IPS-11a (cell line): ENCODE results near the gene NPLOC4.
A peak's percentile ranks its signal among the peaks of the same experiment; 100 is the strongest.
"Not testable (repeated sequence)": the region's sequence is repeated elsewhere in the genome, so short reads cannot be mapped to it uniquely, and the experiment has no call there.

Source experiments
- H3K4me3 ChIP-seq: one replicate; pipeline ENCODE4 v1.5.1; 2013; ENCODE audit warnings: low read depth, low read length, control low read depth

NPLOC4 gene

DNA sequence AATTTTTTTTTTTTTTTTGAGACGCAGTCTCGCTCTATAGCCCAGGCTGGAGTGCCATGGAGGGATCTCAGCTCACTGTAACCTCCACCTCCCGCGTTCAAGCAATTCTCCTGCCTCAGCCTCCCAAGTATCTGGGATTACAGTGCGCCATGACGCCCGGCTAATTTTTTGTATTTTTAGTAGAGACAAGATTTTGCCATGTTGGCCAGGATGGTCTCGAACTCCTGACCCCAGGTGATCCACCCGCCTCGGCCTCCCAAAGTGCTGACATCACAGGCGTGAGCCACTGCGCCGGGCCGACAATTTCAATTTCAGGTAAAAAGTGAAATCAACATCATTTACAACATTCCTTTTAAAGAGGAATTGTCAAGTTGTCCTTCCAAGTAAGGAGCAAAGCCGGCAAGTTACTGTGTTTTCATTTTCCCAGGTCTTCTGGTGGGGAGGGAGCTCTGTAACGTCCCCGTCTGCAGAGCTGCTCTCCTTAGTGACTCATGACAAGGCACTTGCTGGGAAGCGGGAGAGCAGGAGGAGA is 873 bp downstream of the NPLOC4 start:
- H3K4me3 ChIP-seq = peak overlapping the region; percentile 94

DNA sequence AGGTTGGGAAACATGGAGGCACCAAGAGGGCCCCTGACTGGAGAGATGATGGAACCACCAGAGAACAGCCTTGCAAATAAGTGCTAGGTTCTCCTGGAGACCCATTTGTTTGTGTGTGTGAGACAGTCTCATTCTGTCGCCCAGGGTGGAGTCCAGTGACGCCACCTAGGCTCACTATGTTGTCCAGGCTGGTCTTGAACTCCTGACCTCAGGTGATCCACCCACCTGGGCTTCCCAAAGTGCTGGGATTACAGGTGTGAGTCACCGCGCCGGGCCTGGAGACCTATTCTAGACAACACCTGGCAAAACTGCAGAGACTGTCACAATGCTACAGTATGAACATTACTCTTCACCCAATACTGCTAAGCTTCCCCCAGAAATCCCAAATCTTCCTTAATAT is 1.5 kb downstream of the NPLOC4 start:
- no peak overlapping the region for H3K4me3 ChIP-seq

DNA sequence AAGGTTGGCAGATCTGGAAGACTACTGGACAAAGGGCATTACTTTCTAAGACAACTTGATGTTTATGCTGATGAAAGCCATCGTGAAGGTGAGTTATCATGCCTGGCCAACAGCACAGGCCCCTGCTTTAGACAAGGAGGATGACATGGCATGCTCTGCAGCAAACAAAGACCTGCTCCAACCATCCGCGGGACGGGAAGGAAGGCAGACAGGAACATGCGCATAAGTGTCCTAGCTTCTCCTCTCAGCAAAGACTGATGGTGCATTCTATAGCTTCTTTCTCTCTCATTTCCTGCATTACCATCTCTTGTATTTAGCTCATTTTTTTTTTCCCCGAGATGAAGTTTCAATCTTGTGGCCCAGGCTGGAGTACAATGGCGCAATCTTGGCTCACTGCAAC is 5.4 kb downstream of the NPLOC4 start:
- H3K4me3 ChIP-seq = no peak overlapping the region

DNA sequence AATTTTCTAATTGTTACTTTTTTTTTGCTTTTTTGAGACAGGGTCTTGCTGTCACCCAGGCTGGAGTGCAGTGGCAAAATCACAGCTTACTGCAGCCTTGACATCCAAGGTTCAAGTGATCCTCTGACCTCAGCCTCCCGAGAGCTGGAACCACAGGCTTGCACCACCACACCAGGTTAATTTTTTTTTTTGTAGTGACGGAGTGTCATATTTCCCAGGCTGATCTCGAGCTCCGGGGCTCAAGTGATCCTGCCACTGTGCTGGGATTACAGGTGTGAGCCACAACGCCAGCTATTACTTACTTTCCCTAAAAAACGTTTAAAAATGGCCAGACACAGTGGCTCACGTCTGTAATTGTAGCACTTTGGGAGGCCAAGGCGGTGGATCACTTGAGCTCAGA is 6.6 kb downstream of the NPLOC4 start:
- no peak overlapping the region for H3K4me3 ChIP-seq

DNA sequence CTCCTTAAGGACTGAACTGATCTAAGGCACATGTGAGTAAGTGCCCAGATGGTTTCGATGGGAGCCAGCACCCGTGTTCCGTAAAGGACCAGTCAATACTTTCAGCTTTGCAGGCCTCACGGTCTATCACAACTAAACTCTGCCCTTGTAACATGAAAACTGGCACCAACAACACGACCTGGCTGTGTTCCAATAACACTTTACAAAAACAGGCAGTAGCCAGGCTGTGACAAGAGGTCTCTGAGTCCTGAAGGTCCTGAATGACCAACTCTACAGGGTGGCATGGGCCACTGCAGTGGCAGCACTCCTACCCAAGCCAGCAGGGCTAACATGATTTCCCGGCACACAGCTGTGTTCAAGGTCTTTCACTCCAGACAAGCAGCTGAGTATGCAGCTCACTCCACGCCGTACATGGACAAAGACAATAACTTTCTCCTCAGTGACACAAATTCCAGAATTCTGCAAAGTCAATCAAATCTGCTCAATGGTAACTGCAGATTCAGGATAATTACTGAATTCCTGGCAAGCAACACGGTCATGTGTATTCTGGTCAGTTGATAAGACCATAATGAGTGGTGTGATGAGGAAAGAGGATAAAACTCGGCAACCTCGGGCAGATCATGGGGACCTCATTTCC is 15.3 kb downstream of the NPLOC4 start:
- no peak overlapping the region for H3K4me3 ChIP-seq

DNA sequence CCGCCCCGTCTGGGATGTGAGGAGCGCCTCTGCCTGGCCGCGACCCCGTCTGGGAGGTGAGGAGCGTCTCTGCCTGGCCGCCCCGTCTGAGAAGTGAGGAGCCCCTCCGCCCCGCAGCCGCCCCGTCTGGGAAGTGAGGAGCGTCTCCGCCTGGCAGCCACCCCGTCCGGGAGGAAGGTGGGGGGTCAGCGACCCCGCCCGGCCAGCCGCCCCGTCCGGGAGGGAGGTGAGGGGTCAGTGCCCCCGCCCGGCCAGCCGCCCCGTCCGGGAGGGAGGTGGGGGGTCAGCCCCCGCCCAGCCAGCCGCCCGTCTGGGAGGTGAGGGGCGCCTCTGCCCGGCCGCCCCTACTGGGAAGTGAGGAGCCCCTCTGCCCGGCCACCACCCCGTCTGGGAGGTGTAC is 18.6 kb downstream of the NPLOC4 start:
- not testable (repeated sequence) for H3K4me3 ChIP-seq

DNA sequence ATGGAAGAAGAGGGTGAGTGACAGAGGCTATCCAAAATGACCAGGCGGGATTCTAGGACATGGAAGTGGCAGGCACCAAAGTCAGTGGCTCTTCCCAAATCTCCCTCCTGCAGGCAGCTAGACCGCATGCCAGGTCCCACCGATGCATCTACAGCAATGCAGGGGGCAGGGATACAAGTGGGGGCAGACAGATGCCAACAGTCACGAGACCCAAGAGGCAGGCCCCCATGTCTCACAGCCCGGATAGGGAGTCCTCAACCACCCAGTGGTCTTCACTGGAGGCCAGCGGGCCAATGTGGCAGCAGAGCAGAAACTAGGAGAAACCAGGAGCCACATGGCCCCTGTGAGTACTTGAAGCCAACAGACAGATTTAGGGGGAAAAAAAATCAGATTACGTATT is 20.0 kb downstream of the NPLOC4 start:
- H3K4me3 ChIP-seq = no peak overlapping the region

DNA sequence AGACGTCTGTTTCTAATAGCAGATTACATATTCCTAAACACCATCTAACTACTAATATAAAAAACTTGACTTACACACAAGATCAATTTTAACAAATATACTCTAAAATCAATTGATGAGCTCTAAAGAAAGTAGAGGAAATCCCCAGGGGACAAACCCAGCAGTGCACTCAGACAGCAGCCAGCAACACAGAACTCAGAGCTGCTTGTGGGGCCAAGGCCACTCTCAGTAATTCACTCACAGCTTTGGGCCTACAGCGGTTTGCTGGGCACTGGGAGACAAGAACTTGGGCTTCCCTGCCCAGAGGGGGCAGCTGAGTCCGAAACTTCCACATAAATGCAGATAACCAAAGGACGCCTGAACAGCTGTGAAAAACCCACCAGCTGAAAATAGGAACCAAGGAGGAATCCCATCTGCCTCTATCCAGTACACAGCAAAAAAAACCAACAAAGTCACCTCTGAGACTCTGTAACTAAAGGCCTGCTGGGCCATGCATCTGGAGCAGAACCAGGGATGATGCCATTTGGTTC is 21.4 kb downstream of the NPLOC4 start:
- H3K4me3 ChIP-seq = no peak overlapping the region

DNA sequence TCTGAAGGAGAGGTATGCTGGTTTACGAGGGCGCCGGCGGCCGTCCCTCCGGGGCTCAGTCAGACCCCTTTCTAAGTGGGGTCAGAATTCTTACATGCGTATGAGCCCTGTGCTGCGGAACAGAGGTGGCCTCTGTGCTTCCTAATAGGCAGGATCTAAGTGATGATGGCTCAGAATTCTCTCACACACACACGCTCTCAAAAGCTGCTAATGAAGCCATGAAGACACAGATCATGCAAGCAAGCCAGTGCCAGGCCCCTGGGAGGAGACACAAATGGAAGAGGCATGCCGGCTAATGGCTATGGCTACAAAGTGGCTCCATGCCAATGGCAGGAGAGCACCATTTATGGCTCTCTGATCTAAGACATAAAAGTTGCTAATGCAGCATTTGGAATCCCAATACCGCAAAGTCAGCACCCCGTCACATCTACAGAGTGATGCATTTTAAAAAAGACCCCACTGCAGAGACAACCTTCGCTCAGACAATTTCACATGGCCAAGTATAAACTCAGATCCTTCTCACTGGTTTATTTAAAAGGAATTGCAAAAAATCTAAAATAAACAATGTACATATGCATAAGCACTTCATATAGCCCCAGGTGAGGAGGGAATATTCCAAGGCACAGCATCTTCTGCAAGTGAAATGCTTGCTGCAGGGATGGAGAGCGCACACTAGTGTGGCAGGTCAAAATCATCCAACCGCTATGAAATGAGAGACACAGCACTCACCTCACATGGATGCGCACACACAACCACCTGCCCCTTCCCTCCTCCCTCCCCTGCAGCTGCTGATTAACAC is 24.5 kb downstream of the NPLOC4 start:
- H3K4me3 ChIP-seq = no peak overlapping the region

DNA sequence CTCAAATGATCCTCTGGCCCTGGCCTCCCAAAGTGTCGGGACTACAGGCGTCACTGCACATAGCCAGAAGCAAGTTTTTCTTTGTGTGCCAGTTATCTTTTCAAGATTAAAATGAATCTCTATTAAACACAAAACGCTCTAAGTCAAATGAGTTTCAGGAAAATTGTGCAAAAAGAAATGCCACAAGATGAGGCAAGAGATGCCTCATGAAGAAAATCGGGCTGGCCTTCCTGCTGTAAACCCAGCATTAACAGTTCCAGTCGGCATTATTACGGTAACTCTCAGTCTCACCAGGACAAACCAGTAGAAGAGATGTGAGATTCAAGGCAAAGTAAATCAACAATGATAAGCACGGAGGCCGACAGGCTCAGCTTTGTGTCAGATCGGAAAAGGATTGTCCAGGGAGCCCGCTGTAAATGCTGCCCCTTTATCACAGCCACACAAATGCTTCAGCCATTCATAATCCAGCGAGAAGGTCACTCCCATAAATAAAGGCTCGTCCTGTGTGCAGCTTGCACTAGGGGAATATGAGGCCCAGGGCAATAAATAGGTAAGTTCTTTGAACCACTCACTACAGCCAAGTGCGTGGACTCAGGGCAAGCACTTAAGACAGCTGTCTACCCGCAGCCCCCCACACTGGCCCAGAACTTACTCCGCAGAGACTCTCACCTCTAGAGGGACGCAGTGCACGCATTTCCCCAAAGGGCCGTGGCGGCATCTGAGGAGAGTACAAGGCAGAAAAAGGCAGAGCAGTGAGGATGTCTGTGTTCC is 27.2 kb downstream of the NPLOC4 start:
- H3K4me3 ChIP-seq = no peak overlapping the region

DNA sequence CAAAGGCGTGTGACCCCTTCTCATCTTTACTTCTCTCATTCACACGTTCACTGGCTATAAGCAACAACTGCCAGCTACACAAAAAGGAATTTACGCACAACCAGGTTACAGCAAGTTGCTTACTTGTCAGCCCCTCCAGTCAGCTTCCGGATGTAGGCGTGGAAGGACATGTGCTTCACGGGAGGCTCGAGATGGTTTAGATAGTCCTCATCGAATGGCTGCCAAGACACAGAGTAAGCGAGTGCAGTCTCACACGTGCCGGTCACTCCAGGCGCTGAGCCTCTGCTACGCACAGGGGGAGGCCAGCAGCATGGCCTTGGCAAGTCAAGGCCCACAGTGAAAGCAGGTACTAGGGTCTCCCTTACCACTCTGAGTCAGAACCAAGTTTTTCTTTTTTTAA is 28.3 kb downstream of the NPLOC4 start:
- no peak overlapping the region for H3K4me3 ChIP-seq

DNA sequence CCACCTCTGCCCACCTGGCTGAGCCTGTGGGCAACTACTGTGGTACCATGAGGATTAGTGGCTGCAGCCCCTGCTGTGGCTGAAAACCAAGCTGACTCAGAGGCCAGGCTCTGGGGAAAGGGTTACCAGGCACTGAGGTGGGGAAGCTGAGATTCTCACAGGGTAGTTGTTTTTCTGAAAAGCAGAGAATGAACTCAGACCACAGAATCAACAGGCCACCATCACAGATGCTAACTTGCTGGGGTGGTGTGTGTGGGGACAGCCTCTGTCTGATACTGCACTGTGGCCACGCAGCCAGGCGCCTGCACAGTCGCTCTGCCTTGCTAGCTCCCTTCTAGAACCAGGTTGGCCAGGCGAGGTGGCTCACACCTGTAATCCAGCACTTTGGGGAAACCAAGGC is 28.8 kb downstream of the NPLOC4 start:
- no peak overlapping the region for H3K4me3 ChIP-seq

DNA sequence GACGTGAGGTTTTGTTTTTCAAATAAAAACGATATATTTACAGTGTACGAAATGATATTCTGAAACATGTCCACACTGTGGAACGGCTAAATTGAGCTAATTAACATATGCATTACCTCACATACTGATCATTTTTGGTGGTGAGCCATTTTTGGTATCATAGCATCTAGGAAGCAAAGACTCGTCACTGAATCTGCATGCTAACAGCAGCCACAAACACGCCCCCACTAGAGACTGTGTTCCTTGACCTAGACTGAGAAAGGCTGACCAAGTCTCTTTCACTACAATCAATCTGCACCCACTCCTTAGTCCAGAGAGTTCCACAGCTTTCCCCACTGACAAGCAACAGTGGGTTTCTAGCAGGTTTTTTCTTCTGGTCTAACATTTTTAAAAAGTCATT is 29.5 kb downstream of the NPLOC4 start:
- H3K4me3 ChIP-seq = no peak overlapping the region

DNA sequence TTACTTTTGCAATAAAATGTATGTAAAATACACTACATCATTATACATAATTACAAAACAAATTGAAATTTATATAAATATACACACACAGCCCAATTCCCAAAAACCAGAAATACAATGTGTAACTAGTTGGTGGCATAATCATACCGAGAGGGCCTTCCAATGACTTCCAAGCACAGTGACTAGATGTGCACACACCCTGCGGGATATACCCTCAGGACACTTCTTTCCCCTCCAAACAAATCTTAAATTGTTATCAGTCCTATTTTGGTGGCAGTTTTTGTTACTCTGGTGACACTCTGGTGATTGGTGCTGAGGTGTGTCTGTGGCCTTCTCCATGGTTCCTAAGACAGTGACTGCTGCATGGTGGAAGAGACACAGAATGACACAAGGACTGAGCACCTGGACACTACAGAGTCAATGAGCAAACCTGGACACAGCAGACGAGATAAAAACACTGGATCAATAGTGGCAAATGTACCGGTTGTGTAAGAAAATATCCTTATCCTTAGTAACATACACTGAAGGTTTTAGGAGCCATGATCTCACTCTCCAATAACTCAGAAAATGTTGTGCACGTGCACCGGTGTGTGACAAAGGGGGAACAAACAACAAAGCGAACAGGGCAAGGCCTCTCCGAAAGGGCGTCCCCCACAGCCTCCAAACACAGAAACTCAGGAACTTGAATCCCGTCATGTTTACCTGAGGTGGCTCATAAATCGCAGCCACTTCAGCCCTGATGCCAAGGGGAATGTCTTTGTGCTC is 32.9 kb downstream of the NPLOC4 start:
- no peak overlapping the region for H3K4me3 ChIP-seq

DNA sequence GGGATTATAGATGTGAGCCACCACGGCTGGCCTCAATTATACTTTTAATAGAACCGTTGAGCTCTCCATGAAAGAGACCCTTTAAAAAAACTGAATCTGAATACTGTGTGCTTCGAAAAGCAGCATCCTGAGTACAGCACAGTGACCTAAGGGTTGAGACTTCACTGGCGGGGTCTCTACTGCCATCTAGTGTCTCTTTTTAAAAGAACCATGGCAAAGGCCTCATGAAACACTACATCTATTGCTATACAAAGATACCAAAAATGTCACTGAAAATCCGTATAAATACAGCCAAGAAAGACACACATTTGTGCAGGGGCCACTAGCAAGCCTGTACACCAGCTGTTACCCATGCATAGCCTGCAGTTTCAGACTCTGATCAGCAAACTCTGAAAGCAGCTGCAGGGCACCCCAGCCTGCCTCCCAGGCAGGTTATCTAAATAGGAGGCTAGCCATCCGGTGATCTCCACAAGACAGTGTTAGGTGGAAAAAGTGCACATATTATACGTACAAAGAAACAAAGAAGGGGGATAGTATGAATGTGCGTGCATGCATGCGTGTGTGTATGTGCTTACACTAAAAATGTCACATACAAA is 35.3 kb downstream of the NPLOC4 start:
- H3K4me3 ChIP-seq = no peak overlapping the region

DNA sequence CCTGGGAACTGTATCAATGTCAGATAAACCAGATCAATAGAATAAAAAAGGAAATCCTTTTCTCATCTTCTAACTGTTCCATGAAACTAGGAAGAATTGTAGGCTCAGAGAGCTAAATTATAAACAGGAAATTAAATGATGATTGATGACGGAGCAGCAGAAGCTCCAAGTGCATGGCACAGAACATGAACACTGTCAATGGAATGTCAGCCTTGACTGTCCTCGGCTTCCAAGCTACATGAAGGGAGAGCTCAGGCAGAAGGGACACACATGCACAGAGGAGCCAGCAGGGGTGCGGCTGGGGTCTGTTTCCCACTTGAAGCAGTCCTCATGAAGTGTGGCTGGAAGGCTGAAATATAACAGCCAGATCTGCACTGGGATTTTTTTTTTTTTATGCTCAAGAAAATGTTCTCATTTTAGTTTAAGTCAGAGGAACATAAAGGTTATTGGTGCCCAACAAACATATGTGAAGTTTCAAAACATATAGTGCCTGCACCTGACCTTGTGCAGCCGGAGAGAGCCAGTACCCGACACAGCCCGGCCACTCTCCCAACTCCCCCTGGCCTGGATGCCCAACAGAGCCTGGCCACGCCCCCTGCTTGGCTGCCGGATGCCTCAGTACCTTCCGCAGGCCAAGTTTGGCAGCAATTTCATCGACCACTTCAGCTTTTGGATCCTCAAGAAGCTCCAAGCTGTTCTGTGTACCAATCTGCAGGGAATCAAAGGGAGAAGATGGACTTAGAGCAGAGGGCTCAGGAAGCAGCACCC is 37.0 kb downstream of the NPLOC4 start:
- H3K4me3 ChIP-seq = no peak overlapping the region

DNA sequence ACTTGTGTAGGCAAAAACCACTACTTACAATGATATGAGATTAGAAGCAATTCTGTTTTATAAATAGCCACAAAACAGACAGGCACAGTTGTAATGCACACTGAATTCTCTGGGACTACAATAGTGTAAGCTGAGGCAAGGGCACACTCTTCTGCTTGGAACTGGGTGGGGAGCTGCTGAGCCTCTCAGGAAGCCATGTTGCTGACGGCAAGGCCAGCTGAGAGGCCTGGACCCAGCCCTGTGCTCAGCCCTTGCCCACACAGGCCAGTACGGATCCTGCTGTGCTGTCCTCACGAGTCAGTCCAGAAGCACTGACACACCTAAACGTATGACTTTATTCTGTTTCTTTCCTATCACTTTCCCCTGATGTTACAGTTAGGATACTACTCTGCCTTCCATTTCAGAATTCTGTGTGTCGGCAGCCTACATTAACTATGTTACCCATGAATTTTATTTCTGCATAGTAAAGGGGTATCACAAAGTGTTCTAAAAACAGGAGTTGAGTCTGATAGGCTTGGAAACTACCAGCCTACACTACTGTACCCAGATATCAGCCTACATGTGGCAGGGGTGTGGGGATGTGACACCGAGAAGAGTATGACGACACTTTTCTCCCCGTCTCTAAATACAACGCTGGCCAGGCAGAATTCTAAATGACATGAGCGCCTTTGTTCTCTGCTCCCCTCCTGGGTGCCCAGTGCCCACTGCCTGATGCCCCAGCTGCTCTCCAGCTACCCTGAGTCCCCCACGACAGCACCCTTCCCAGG is 43.6 kb downstream of the NPLOC4 start:
- H3K4me3 ChIP-seq = no peak overlapping the region

DNA sequence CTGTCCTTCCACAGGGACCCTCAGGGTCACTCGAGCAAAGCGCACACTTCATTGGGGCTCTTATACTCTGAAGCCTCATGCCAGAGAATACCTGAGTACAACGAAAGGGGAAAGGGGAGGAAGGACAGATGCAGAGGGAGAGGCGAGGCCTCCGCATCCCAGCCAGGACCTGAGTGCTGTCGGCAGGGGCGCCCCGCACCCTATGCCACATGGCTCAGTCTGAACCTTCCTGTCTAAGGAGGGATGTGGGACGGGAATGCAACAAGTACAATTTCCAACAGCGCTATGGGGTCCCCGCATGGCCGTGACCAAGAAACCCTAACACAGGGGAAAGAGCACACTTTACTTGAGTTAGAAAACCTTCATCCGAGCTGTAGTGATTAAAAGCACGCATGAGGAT is 44.9 kb downstream of the NPLOC4 start:
- H3K4me3 ChIP-seq = no peak overlapping the region

DNA sequence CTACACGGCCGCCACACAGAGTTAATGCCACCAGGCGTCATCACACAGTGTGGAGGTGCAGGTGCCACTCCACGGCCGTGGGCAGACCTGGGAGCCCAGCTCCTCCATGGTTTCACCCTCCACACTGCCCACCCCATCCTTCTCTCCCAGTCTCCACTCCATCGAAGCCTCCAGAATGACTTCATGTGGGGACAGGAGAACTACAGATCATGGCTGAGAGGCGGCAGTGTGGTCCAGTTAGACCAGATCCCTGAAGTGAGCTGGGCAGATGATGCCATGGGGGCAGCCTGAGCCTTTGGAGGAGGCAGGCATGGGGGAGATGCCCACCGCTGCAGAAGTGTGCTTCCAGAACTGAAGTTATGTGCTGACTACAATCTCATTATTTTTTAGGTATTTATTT is 46.8 kb downstream of the NPLOC4 start:
- no peak overlapping the region for H3K4me3 ChIP-seq
